ENCODE results near the gene IHH. TPM values are rescaled to one million over a fixed set of nuclear protein-coding genes. Genes with fewer than 3 reads are reported as not detected.

The IHH gene
- total RNA-seq, 1 donor from 2014 or later: not detected

- H3K27me3 ChIP-seq (ENCODE audit: control insufficient read depth, insufficient read depth, low read length): no peaks in the 10 kb centered on the region
- no peaks in the 10 kb centered on the region for H3K36me3 ChIP-seq (ENCODE audit: control insufficient read depth, insufficient read depth, low read length)
- FAIRE-seq (no peak), DNase-seq (ENCODE audit: low read depth) (no peak)
- TF ChIP-seq, protein P1, sequence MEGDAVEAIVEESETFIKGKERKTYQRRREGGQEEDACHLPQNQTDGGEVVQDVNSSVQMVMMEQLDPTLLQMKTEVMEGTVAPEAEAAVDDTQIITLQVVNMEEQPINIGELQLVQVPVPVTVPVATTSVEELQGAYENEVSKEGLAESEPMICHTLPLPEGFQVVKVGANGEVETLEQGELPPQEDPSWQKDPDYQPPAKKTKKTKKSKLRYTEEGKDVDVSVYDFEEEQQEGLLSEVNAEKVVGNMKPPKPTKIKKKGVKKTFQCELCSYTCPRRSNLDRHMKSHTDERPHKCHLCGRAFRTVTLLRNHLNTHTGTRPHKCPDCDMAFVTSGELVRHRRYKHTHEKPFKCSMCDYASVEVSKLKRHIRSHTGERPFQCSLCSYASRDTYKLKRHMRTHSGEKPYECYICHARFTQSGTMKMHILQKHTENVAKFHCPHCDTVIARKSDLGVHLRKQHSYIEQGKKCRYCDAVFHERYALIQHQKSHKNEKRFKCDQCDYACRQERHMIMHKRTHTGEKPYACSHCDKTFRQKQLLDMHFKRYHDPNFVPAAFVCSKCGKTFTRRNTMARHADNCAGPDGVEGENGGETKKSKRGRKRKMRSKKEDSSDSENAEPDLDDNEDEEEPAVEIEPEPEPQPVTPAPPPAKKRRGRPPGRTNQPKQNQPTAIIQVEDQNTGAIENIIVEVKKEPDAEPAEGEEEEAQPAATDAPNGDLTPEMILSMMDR (IDR thresholded peaks at IDR 0.05; ENCODE audit: insufficient read depth, low read length, severe bottlenecking): no peak
- no peak overlapping the region for H3K4me3 ChIP-seq (ENCODE audit: low read depth, low read length)
Observed at GRCh38 chr2:219081701-219082331, 21.1 kb upstream of the IHH start.

DNA sequence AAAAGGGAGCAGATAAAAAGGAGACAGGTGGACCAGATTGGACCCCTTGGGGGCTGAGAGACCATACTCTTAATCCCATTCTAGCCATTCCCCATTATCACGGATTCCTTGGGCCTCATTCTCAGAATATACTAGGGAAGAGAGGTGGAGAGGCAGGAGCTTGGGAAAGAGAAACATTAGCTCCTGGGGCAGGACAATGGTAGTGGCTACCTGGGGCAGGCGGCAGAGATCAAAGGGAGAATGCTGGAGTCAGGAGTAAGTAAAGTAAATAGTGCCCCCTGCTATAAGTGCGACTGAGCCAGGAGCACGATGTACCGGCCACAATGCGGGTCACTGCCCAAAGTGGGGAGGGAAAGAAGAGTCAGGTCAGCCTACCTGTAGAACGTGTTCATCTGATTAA lies 20.4 kb upstream of the IHH start:
- FAIRE-seq: no peak
- H3K27me3 ChIP-seq (ENCODE audit: control insufficient read depth, insufficient read depth, low read length): no peaks in the 10 kb centered on the region
- H3K4me3 ChIP-seq (ENCODE audit: low read depth, low read length): no peak overlapping the region
- H3K36me3 ChIP-seq (ENCODE audit: control insufficient read depth, insufficient read depth, low read length): no peaks in the 10 kb centered on the region
- TF ChIP-seq, protein P1 (IDR thresholded peaks at IDR 0.05; ENCODE audit: insufficient read depth, low read length, severe bottlenecking): no peak
- DNase-seq (ENCODE audit: low read depth): no peak

DNA sequence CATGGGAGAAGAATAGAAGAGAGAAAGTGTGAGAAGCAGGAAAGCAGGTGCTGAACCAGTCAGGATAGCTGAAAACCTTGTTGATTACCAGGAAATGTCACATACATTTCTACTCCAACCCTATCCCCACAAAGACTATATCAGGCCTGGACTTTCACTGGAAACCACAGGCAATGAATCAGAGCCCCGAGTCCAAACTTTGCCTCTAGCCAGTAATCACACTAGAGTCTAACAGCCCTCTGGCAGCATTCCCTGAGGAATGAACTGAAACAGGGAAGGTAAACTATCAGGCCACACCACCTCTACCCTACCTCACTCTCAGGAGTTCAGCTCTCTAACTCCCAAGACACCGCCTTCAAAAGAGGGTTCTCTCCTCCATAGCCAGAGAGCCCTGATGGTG lies 18.7 kb upstream of the IHH start:
- TF ChIP-seq, protein P1 (IDR thresholded peaks at IDR 0.05; ENCODE audit: insufficient read depth, low read length, severe bottlenecking): no peak
- no peak overlapping the region for H3K4me3 ChIP-seq (ENCODE audit: low read depth, low read length)
- H3K27me3 ChIP-seq (ENCODE audit: control insufficient read depth, insufficient read depth, low read length): no peaks in the 10 kb centered on the region
- peak; percentile 25 for DNase-seq (ENCODE audit: low read depth)
- FAIRE-seq: no peak
- H3K36me3 ChIP-seq (ENCODE audit: control insufficient read depth, insufficient read depth, low read length): no peaks in the 10 kb centered on the region

DNA sequence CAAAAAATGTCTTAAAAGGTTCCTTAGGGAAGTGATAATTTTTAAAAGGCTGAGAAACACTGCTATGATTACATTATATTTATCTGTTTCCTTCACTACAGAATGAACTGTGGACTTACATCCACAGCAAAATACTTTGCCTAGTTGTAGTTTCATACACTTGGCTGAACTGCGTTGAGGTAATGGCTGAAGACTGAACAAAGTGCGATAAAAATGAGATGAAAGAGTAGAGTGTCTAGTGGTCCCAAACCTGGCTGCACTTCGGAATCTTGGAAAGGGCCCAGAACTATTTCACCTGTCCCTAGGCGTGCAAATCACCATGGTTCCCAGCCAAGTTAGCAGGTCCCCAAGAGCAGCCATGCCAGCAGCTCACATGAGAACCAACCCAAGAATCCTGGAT lies 18.2 kb upstream of the IHH start:
- H3K4me3 ChIP-seq (ENCODE audit: low read depth, low read length): no peak overlapping the region
- DNase-seq (ENCODE audit: low read depth) (no peak), FAIRE-seq (no peak)
- TF ChIP-seq, protein P1 (IDR thresholded peaks at IDR 0.05; ENCODE audit: insufficient read depth, low read length, severe bottlenecking): no peak
- H3K27me3 ChIP-seq (ENCODE audit: control insufficient read depth, insufficient read depth, low read length): no peaks in the 10 kb centered on the region
- no peaks in the 10 kb centered on the region for H3K36me3 ChIP-seq (ENCODE audit: control insufficient read depth, insufficient read depth, low read length)

DNA sequence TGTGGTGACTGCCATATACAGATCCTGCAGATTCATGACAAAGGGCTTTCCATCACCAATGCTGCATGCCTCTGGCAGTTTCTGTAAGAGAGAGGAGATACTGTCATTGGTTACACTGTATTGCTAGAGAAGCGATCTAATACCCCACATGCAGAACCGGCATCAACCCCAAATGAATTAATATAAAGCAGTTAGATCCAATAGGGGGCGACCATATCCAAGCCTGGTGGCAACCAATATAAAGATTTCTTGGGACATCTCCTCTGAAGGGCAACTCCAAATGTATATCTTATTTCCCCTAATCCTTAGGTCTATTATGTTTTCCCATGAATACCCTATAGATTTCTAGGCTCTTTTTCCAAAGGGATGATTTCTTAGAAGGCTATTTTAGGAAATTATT lies 17.4 kb upstream of the IHH start:
- TF ChIP-seq, protein P1 (IDR thresholded peaks at IDR 0.05; ENCODE audit: insufficient read depth, low read length, severe bottlenecking): no peak
- H3K36me3 ChIP-seq (ENCODE audit: control insufficient read depth, insufficient read depth, low read length): no peaks in the 10 kb centered on the region
- DNase-seq (ENCODE audit: low read depth) (no peak), FAIRE-seq (no peak)
- no peaks in the 10 kb centered on the region for H3K27me3 ChIP-seq (ENCODE audit: control insufficient read depth, insufficient read depth, low read length)
- H3K4me3 ChIP-seq (ENCODE audit: low read depth, low read length): no peak overlapping the region

GRCh38 chr2:219076253-219076652 lies 15.5 kb upstream of the IHH start:
- Histone ChIP-seq H3K4me3 (ENCODE audit: low read depth, low read length) (no peak overlapping the region), H3K36me3 (ENCODE audit: control insufficient read depth, insufficient read depth, low read length) (no peaks in the 10 kb centered on the region), H3K27me3 (ENCODE audit: control insufficient read depth, insufficient read depth, low read length) (no peaks in the 10 kb centered on the region)
- TF ChIP-seq, protein P1 (IDR thresholded peaks at IDR 0.05; ENCODE audit: insufficient read depth, low read length, severe bottlenecking): no peak
- FAIRE-seq: no peak
- no peak for DNase-seq (ENCODE audit: low read depth)

Measured in bronchial epithelial cell (primary cell).